Duodenal mucosa (tissue), 2 donors: ENCODE measurements around the gene CHCHD4.
"Not testable (repeated sequence)": the region's sequence is repeated elsewhere in the genome, so short reads cannot be mapped to it uniquely, and the experiment has no call there.

Experiments
- H3K27ac ChIP-seq: one replicate; pipeline ENCODE4 v1.7.0; 2013; ENCODE audit warnings: low read depth, low read length
- H3K27me3 ChIP-seq, 2 donors: one replicate each; pipeline ENCODE4 v1.7.0; 2013; ENCODE audit warnings: low read length in 2 of 2, control low read depth in 1 of 2; ENCODE audit not compliant: insufficient read depth in 2 of 2, control insufficient read depth in 1 of 2
- H3K36me3 ChIP-seq, 2 donors: one replicate each; pipeline ENCODE4 v1.7.0; 2013; ENCODE audit warnings: low read length in 2 of 2, control low read depth in 1 of 2; ENCODE audit not compliant: insufficient read depth in 2 of 2, control insufficient read depth in 1 of 2
- H3K4me1 ChIP-seq, 2 donors: one replicate each; pipeline ENCODE4 v1.7.0; 2013; ENCODE audit warnings: low read length in 2 of 2, control low read depth in 1 of 2; ENCODE audit not compliant: insufficient read depth in 2 of 2, control insufficient read depth in 1 of 2
- H3K4me3 ChIP-seq, 2 donors: one replicate each; pipeline ENCODE4 v1.7.0; 2013; ENCODE audit warnings: low read length in 2 of 2, low read depth in 1 of 2
- H3K9ac ChIP-seq, 2 donors: one replicate each; pipeline ENCODE4 v1.7.0; 2013; ENCODE audit warnings: low read length in 2 of 2, low read depth in 1 of 2
- H3K9me3 ChIP-seq, 2 donors: one replicate each; pipeline ENCODE4 v1.7.0; 2013; ENCODE audit warnings: low read length in 2 of 2, control low read depth in 1 of 2; ENCODE audit not compliant: control insufficient read depth in 1 of 2

Gene CHCHD4

DNA sequence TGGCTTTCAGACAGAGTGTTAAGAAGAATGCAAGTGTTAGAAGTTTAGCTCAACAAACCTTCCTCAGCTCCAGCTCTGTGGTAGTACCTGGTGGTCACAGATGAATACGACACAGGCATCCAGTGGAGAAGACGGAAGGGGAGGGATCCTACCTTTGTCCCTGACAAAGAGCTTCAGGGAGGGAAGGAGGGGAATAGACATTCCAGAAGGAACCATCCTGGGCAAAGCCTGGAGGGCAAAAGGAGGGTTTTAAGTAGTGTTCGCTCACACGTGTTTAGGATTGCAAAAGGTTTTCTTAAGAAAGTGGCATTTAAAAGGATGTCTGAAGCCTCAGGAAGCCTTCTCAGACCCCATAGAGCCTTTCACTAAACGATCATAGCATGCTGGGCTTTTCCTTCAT, 2.8 kb downstream of the CHCHD4 start:
- Histone ChIP-seq H3K4me3 (no peak overlapping the region), H3K9me3 (no peaks in the 10 kb centered on the region), H3K4me1 (peaks cover 28 to 30% of the 10 kb centered on the region in 2 donors), H3K27ac (no peak overlapping the region), H3K9ac (no peak overlapping the region), H3K27me3 (no peaks in the 10 kb centered on the region), H3K36me3 (peaks cover 0 to 27% of the 10 kb centered on the region in 2 donors)

DNA sequence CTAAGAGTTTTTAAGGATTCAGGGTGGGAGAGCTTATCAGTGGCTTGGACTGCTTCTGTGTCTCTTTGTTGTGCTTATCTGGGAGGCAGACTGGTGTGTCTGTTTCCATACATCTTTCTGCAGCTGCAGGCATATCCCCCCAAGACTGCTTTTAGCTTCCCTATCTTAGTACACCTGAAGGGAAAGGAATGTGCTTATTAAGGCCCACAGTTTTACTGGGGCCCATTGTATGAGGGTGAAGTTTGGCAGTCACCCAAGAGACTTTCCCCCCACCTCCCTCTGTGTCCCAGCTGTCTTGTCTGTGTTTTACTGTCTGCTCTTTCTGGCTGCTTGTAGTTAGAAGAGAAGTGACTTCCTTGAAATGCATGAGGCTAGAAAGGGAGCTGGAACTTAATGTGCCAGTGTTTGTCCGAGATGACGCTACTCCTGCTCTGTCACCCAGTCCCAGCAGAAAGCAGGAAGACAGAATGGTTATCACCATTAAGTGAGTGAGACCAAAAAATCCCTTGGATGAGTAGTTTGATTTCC, 3.7 kb downstream of the CHCHD4 start:
- H3K9me3 ChIP-seq, H3K27me3 ChIP-seq, H3K9ac ChIP-seq, H3K4me3 ChIP-seq, H3K27ac ChIP-seq: not testable (repeated sequence)
- Histone ChIP-seq H3K4me1 (peaks cover 19 to 21% of the 10 kb centered on the region in 2 donors), H3K36me3 (peaks cover 3 to 26% of the 10 kb centered on the region in 2 donors)

DNA sequence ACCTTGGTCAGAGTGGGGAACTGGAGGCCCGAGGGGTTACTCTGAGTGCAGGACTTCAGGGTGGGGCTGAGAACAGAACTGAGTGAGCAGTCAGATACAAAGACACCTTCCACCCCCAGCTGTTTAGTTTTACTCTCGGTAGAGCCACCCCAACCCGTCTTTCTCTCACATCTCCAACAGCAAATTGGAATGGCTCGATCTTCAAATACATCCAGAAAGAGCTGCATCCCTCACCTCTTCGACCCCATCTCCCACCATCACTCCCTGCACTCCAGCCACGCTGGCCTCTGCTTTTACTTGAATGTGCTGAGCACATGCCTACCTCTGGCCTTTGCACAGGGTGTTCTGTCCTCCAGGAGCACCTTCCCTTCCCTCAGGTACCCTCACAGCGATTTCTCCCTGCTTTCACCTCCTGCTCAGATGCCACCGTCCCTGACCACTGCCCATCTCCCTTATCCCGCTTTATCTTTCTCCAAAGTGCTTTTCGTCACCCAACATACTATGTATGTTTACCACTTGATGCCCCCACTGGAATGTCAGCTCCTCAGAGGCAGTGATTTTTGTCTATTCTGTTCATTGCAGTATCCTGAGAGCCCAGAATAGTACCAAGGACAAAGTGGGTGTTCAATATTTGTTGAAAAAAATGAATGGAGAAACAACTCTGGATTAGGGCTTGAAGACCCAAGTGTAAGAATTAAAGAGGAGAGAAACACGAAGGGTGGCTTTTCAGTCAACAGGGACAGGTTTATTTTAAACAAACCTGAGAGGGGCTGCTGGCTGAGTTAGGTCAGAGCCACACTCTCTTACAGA, 4.4 kb downstream of the CHCHD4 start:
- Histone ChIP-seq H3K4me1 (peaks cover 16 to 21% of the 10 kb centered on the region in 2 donors), H3K9me3 (no peaks in the 10 kb centered on the region), H3K27ac (no peak overlapping the region), H3K4me3 (no peak overlapping the region), H3K36me3 (peaks cover 10 to 32% of the 10 kb centered on the region in 2 donors), H3K27me3 (no peaks in the 10 kb centered on the region), H3K9ac (no peak overlapping the region)

DNA sequence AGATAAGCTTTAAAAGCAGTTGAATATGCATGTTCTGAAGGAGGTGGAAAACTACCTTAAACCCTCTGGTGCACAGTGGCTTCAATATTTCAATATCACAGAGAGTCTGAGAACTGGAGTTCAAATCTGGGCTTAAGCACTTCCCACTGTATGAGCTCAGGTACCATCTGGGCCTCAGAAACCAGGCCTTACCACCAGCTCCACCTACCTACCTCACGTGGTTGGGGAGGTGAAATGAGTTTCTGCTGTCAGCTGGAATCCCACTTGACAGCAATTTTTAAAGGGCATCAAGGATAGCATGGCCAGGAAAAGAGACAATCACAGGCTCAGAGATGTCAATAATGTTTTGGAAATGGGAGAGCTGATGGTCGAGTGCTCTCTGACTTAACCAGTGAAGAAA, 5.0 kb downstream of the CHCHD4 start:
- Histone ChIP-seq H3K4me1 (peaks cover 16 to 26% of the 10 kb centered on the region in 2 donors), H3K27me3 (no peaks in the 10 kb centered on the region), H3K36me3 (peaks cover 13 to 35% of the 10 kb centered on the region in 2 donors), H3K27ac (no peak overlapping the region), H3K9me3 (no peaks in the 10 kb centered on the region), H3K4me3 (no peak overlapping the region), H3K9ac (no peak overlapping the region)

DNA sequence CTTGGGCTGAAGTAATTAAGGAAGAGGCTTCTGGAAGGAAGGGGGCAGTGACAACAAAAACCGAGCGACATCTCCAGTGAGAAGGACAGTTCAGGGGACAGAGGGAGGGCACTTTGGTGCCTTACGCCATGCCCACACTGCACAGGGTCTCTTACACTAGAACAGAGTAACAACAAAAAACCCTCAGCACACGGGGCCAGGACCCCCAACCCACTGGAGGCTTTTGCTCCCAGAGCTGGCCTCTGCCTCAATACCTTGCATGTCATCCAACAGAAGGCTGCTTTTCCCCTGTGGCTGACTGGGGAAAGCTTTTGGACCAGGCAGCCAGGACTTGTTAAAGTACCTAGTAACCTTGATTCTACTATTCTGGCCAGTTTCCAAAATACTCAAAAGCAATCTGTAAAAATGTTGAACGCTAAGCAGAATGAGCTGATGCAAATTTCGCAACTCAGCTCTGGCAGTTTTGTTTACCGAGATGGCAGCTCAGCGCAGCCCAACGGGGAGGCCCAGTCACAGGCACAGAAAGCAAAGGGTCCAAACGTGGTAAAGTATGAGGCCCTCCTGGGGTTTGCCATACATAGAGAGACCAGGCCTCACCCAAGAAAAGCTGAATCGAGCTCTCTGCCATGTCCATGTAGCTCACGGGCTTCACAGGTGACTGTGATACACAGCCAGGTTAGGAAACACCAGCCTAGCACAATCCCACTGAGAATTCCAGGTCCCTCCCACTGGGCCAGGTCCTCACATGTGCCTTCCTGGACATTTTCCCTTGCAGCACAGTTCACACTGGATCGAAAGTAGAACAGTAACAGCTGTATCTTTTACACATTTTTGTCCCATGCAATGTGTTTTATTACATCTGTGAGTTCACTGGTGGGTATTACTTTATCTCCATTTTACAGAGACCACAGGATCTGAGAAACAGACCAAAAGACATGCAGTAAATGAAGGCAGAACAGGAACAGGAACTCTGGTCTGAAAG, 6.0 kb downstream of the CHCHD4 start:
- Histone ChIP-seq H3K4me1 (peaks cover 13 to 24% of the 10 kb centered on the region in 2 donors), H3K4me3 (no peak overlapping the region), H3K27ac (no peak overlapping the region), H3K9ac (no peak overlapping the region), H3K36me3 (peaks cover 13 to 35% of the 10 kb centered on the region in 2 donors), H3K27me3 (no peaks in the 10 kb centered on the region), H3K9me3 (no peaks in the 10 kb centered on the region)

DNA sequence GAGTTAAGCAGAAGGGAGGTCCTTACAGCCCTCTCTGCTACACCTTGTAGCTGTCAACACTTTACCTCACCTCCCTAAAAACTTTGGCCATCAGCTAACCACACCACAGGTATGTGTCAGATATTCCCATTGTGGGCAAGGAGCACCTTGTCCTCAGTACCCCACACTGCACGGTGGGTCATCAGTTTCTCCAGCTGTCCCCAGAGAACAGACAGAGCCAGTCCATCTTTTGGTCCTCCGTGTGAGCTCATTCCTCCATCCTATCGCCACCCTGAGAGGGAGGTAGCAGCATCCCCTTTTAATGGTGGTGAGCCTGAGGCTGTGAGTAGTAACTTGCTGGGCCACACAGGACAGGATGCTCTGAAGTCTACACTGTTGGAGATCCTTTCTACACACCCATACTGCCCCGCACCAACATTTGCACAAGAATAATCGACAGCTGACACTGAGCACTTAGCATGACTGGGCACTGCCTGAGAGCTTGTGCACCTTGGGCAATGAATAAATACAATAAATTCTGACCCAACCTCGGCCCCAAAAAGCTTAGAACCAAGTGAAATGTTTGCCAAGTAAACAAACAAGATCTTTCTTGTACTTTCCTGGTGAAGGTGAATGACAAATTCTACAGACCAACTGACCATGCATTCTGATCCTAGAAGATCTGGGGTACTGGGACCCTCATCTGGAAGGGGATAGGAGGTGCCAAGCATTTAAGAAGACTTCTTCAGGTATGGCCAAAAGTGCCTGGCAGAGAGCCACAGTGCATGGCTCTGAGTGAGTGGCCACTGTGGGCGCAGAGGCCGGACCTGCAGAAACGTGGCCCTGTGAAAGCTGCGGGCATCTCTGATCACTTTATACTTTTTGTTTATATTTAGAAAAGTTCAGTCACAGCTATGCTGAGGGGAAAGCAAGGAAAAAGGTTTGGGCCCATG, 6.9 kb downstream of the CHCHD4 start:
- H3K9ac ChIP-seq: no peak overlapping the region
- peaks cover 5 to 21% of the 10 kb centered on the region in 2 donors for H3K4me1 ChIP-seq
- no peak overlapping the region for H3K4me3 ChIP-seq
- H3K9me3 ChIP-seq: no peaks in the 10 kb centered on the region
- H3K36me3 ChIP-seq: peaks cover 19 to 45% of the 10 kb centered on the region in 2 donors
- no peak overlapping the region for H3K27ac ChIP-seq
- no peaks in the 10 kb centered on the region for H3K27me3 ChIP-seq

DNA sequence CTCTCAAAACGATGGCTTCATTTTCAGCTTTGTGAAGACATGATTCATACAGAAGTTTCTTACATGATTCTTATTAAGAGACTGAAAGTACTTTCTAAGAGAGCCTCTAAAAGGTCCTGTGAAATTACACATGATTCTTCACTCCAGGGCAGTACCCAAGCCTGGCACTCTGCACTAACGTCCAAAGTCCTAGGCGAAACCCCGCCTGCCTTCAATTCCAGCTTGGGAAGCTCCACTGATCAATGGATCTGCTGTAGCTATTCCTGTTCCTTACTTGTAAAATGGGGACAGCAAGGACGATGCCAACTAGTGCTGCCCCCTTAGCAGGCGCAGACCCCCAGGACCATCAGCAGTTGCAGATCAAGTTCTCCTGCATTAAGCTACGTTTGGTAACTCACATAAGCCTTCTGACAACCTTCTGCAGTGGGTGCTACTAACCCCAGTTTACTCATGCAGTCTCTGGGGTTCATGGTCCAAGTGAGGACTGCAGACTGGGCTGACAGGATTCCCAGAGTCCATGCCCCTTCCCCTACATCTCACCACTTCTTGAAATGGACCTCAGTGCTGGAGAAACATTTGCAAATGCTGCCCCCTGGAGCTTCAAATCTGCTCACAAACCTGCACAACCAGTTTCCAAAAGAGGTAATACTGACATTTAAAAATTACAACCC, 10.6 kb downstream of the CHCHD4 start:
- Histone ChIP-seq H3K9ac (no peak overlapping the region), H3K9me3 (no peaks in the 10 kb centered on the region), H3K27me3 (no peaks in the 10 kb centered on the region), H3K27ac (no peak overlapping the region), H3K36me3 (peaks cover 28 to 44% of the 10 kb centered on the region in 2 donors), H3K4me1 (peaks cover 0 to 17% of the 10 kb centered on the region in 2 donors), H3K4me3 (no peak overlapping the region)

DNA sequence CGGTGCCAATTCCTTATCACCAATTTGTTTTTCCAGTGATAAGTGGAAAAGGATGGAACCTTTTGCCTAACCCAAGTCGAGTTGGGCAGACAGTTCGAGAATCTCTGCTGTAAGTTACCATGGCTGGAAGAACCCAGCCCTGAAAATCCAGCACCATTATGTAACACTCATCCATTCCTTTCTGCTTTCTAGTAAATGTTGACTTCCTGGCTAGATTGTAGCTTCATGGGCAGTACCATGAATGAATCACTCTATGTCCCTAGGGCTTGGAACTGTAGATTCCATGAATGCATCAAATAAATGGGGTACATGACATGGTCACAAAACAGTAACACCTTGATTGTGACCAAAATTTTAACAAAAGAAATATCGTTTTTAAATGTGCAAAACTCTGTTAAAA, 14.0 kb downstream of the CHCHD4 start:
- Histone ChIP-seq H3K4me3 (no peak overlapping the region), H3K4me1 (peaks cover 0 to 12% of the 10 kb centered on the region in 2 donors), H3K27me3 (no peaks in the 10 kb centered on the region), H3K9ac (no peak overlapping the region), H3K9me3 (no peaks in the 10 kb centered on the region), H3K36me3 (peaks cover 22 to 32% of the 10 kb centered on the region in 2 donors), H3K27ac (no peak overlapping the region)

DNA sequence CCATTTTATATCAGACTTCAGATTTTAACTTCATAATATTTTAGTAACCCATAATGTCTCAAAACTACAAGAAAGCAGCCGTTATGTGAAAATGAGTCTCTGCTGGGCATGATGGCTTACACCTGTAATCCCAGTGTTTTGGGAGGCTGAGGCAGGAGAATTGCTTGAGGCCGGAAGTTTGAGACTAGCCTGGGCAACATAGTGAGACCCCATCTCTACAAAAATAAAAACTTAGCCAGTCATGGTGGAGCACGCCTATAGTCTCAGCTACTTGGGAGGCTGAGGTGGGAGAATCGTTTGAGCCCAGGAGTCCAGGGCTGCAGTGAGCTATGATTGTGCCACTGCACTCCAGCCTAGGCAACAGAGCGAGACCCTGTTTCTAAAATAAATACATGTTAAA, 14.8 kb downstream of the CHCHD4 start:
- not testable (repeated sequence) for H3K9ac ChIP-seq, H3K9me3 ChIP-seq, H3K27me3 ChIP-seq, H3K27ac ChIP-seq, H3K4me1 ChIP-seq, H3K4me3 ChIP-seq
- peaks cover 14 to 25% of the 10 kb centered on the region in 2 donors for H3K36me3 ChIP-seq
